NB4 (cell line): ENCODE measurements around the gene UBXN10.

Experiments
- DNase-seq: peaks from one replicate; pipeline ENCODE4 v3.0.0; 2010; ENCODE audit warnings: low read depth
- H3K4me3 ChIP-seq: one replicate; pipeline ENCODE4 v1.5.1; 2011; ENCODE audit warnings: mild to moderate bottlenecking, low read depth, low read length, moderate library complexity
- CTCF ChIP-seq: IDR thresholded peaks from one replicate; pipeline ENCODE4 v1.5.1; 2012; ENCODE audit warnings: low read depth, low read length
- MAX ChIP-seq: IDR thresholded peaks from 2 replicates; pipeline ENCODE4 v1.6.1; 2011; ENCODE audit warnings: low read depth, low read length
- MYC ChIP-seq: IDR thresholded peaks from 2 replicates; pipeline ENCODE4 v1.6.1; 2011; ENCODE audit warnings: low read depth, low read length
- POLR2A ChIP-seq: IDR thresholded peaks from 2 replicates; pipeline ENCODE4 v1.6.1; 2011; ENCODE audit warnings: mild to moderate bottlenecking; ENCODE audit not compliant: insufficient read length; ENCODE audit errors: extremely low read depth

Gene UBXN10

GRCh38 chr1:20179371-20180128 is 6.3 kb upstream of the UBXN10 start:
- TF ChIP-seq MYC: no peak
- TF ChIP-seq MAX: no peak
- TF ChIP-seq POLR2A: no peak
- no peak for TF ChIP-seq CTCF
- H3K4me3 ChIP-seq: no peak overlapping the region
- peak; percentile 35 for DNase-seq

- TF ChIP-seq MAX: no peak
- TF ChIP-seq CTCF: no peak
- TF ChIP-seq MYC: no peak
- TF ChIP-seq POLR2A: no peak
- DNase-seq: no peak
- H3K4me3 ChIP-seq: no peak overlapping the region
Observed at GRCh38 chr1:20180129-20180843, 5.6 kb upstream of the UBXN10 start.

GRCh38 chr1:20180844-20181207 is 5.1 kb upstream of the UBXN10 start:
- no peak for TF ChIP-seq POLR2A
- TF ChIP-seq MAX: no peak
- no peak for TF ChIP-seq MYC
- no peak for TF ChIP-seq CTCF
- no peak for DNase-seq
- no peak overlapping the region for H3K4me3 ChIP-seq

- no peak for DNase-seq
- no peak overlapping the region for H3K4me3 ChIP-seq
- TF ChIP-seq MAX: no peak
Observed at GRCh38 chr1:20182415-20182814, 3.5 kb upstream of the UBXN10 start.

- DNase-seq: no peak
- TF ChIP-seq CTCF (no peak), MYC (no peak)
- no peak overlapping the region for H3K4me3 ChIP-seq
Observed at GRCh38 chr1:20183035-20183434, 2.9 kb upstream of the UBXN10 start.

GRCh38 chr1:20183616-20184271 is 2.2 kb upstream of the UBXN10 start:
- DNase-seq: peak; percentile 56
- no peak overlapping the region for H3K4me3 ChIP-seq
- no peak for TF ChIP-seq CTCF
- TF ChIP-seq MAX: no peak
- TF ChIP-seq MYC: no peak
- no peak for TF ChIP-seq POLR2A
